ENCODE results near the gene ZNF512. TPM values are rescaled to one million over a fixed set of nuclear protein-coding genes. Genes with fewer than 3 reads are reported as not detected.
A peak's percentile ranks its signal among the peaks of the same experiment; 100 is the strongest.

The ZNF512 gene
- total RNA-seq, 1 experiment from 2014 or later, result not detected

- intact Hi-C loops (cut with micrococcal nuclease), result no loop called here
- H3K9me3 ChIP-seq (ENCODE audit: low read length), result no peaks in the 10 kb centered on the region
- DNase-seq (no peak), ATAC-seq (no peak)
- H3K36me3 ChIP-seq (ENCODE audit: low read depth, low read length), result peaks cover 27% of the 10 kb centered on the region
- peaks cover 54% of the 10 kb centered on the region for H3K79me2 ChIP-seq (ENCODE audit: low read length)
- peak overlapping the region; percentile 95 for H3K4me3 ChIP-seq (ENCODE audit: low read length)
- no TSS peak for BruUV-seq (replicated peaks)
- H4K20me1 ChIP-seq (ENCODE audit: low read length), result no peaks in the 10 kb centered on the region
- no peaks in the 10 kb centered on the region for H3F3A ChIP-seq (ENCODE audit: low read length, unreplicated experiment)
- H3K27me3 ChIP-seq (ENCODE audit: low read length), result no peaks in the 10 kb centered on the region
- H3K9me2 ChIP-seq (replicated peaks; ENCODE audit: low read length), result no peaks in the 10 kb centered on the region
- no peak overlapping the region for H3K27ac ChIP-seq (ENCODE audit: low read length)
- ChIA-PET POLR2A (ENCODE audit: unreplicated experiment) (no interaction called here), CTCF (no interaction called here)
- peak overlapping the region; percentile 82 for H3K9ac ChIP-seq (ENCODE audit: low read length)
- H3K4me1 ChIP-seq (ENCODE audit: insufficient read depth, low read length), result peaks cover 32% of the 10 kb centered on the region
- H2AFZ ChIP-seq (ENCODE audit: low read length), result peak overlapping the region; percentile 91
- peak overlapping the region; percentile 98 for H3K4me2 ChIP-seq (ENCODE audit: low read length)
- TF ChIP-seq EZH2phosphoT487 (IDR thresholded peaks at IDR 0.05; ENCODE audit: borderline replicate concordance, low read length) (no peak), CTCF (conservative IDR thresholded peaks at IDR 0.05; ENCODE audit: low read depth, low read length) (no peak), EZH2 (IDR thresholded peaks at IDR 0.05; ENCODE audit: low read length, unreplicated experiment) (no peak)
These were observed 82.0 kb downstream of the ZNF512 start for GRCh38 chr2:27664622-27665363.

- Histone ChIP-seq H3K4me3 (ENCODE audit: low read length) (no peak overlapping the region), H3F3A (ENCODE audit: low read length, unreplicated experiment) (no peaks in the 10 kb centered on the region), H4K20me1 (ENCODE audit: low read length) (no peaks in the 10 kb centered on the region), H3K27ac (ENCODE audit: low read length) (no peak overlapping the region), H3K4me2 (ENCODE audit: low read length) (no peak overlapping the region), H3K36me3 (ENCODE audit: low read depth, low read length) (peaks cover 12% of the 10 kb centered on the region; the same call in 1 of the 2 replicates), H3K79me2 (ENCODE audit: low read length) (peaks cover 35% of the 10 kb centered on the region), H3K9ac (ENCODE audit: low read length) (no peak overlapping the region), H2AFZ (ENCODE audit: low read length) (no peak overlapping the region), H3K27me3 (ENCODE audit: low read length) (no peaks in the 10 kb centered on the region), H3K4me1 (ENCODE audit: insufficient read depth, low read length) (peaks cover 22% of the 10 kb centered on the region), H3K9me3 (ENCODE audit: low read length) (no peaks in the 10 kb centered on the region), H3K9me2 (replicated peaks; ENCODE audit: low read length) (no peaks in the 10 kb centered on the region)
- BruUV-seq (replicated peaks), result no TSS peak
- ATAC-seq (no peak), DNase-seq (no peak)
- intact Hi-C loops (cut with micrococcal nuclease), result no loop called here
- CTCF ChIA-PET, result no interaction called here
- TF ChIP-seq EZH2 (IDR thresholded peaks at IDR 0.05; ENCODE audit: low read length, unreplicated experiment) (no peak), CTCF (conservative IDR thresholded peaks at IDR 0.05; ENCODE audit: low read depth, low read length) (no peak), EZH2phosphoT487 (IDR thresholded peaks at IDR 0.05; ENCODE audit: borderline replicate concordance, low read length) (no peak)
- POLR2A ChIA-PET (ENCODE audit: unreplicated experiment), result no interaction called here
These were observed 84.6 kb downstream of the ZNF512 start for GRCh38 chr2:27667446-27667845.

DNA sequence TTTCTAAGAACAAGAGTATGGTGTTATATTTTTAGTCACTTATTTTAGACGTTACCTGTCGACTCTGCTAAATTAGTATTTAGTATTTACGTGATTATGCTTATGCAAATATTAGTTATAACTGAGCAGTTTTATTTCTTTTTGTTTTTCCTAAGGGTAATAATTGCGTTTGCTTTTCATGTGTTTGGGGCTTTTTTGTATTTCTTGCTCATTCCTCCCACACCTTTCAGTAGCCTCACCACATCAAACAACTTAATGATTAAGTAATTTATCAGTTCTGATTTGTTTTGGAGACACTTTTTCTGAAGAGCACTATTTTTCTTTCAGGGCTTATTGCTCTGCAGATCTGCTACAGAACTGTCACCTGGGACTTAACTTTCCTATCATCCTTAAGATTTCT, 88.4 kb downstream of the ZNF512 start:
- POLR2A ChIA-PET (ENCODE audit: unreplicated experiment), result no interaction called here
- H3K36me3 ChIP-seq (ENCODE audit: low read depth, low read length), result peaks cover 23% of the 10 kb centered on the region; the same call in 1 of the 2 replicates
- H3K9me3 ChIP-seq (ENCODE audit: low read length), result no peaks in the 10 kb centered on the region

More for the DNA sequence above, 88.4 kb downstream of the ZNF512 start:
- Histone ChIP-seq H3K27ac (ENCODE audit: low read length) (no peak overlapping the region), H3K9me2 (replicated peaks; ENCODE audit: low read length) (no peaks in the 10 kb centered on the region), H3K4me3 (ENCODE audit: low read length) (no peak overlapping the region), H3F3A (ENCODE audit: low read length, unreplicated experiment) (no peaks in the 10 kb centered on the region), H4K20me1 (ENCODE audit: low read length) (no peaks in the 10 kb centered on the region), H3K4me1 (ENCODE audit: insufficient read depth, low read length) (peaks cover 4% of the 10 kb centered on the region; the same call in 1 of the 2 replicates), H3K27me3 (ENCODE audit: low read length) (no peaks in the 10 kb centered on the region), H3K79me2 (ENCODE audit: low read length) (0 out of 2 replicates have a peak, but pooled peaks cover 2% of the 10 kb centered on the region), H3K9ac (ENCODE audit: low read length) (no peak overlapping the region), H2AFZ (ENCODE audit: low read length) (no peak overlapping the region), H3K4me2 (ENCODE audit: low read length) (no peak overlapping the region)
- no peak for DNase-seq
- no peak for ATAC-seq
- TF ChIP-seq CTCF (conservative IDR thresholded peaks at IDR 0.05; ENCODE audit: low read depth, low read length) (no peak), EZH2 (IDR thresholded peaks at IDR 0.05; ENCODE audit: low read length, unreplicated experiment) (no peak), EZH2phosphoT487 (IDR thresholded peaks at IDR 0.05; ENCODE audit: borderline replicate concordance, low read length) (no peak)
- intact Hi-C loops (cut with micrococcal nuclease), result no loop called here
- no TSS peak for BruUV-seq (replicated peaks)
- CTCF ChIA-PET, result no interaction called here
